ENCODE data around the gene SHISAL1.

DNA sequence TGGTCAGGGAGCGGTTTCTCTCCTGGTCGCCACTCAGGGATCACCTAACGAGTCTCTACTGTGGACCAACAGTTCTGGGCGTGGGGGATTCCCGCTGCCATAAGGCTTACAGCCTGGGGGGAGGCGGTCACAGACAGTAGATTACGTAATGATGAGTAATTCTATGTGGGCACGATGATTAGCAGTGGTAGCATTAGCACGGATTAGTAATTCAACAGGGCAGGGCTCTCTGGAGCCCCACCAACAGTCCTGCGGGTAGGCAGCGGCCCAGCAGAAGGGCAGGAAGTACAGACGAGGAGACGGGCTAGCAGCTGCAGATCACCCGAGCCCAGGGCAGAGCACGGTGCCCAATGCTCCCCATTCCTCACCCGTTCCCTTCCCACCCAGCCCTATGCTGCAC, 3.6 kb downstream of the SHISAL1 start:
- TF ChIP-seq POLR2A (IDR thresholded peaks at IDR 0.05) (no peak), CTCF (IDR thresholded peaks at IDR 0.05) (no peak)

Measured in ovary (tissue), 3 donors.